Measurements from ENCODE around the gene ANAPC10.

ANAPC10 gene

GRCh38 chr4:145044341-145044740 is 53.7 kb downstream of the ANAPC10 start:
- ATAC-seq: no peak
- TF ChIP-seq ZNF565 (CRISPR knock-in tag; conservative IDR thresholded peaks at IDR 0.05; ENCODE audit: low read depth): no peak
- TF ChIP-seq ARNTL (CRISPR knock-in tag; IDR thresholded peaks at IDR 0.05; ENCODE audit: borderline replicate concordance, low read depth): no peak
- TF ChIP-seq TOX (CRISPR knock-in tag; IDR thresholded peaks at IDR 0.05; ENCODE audit: borderline replicate concordance): no peak
- TF ChIP-seq ISL1 (CRISPR knock-in tag; IDR thresholded peaks at IDR 0.05): no peak
- no peak for TF ChIP-seq CREB5 (CRISPR knock-in tag; IDR thresholded peaks at IDR 0.05; ENCODE audit: low read depth)
- no peak for TF ChIP-seq BACH2 (CRISPR knock-in tag; IDR thresholded peaks at IDR 0.05; ENCODE audit: borderline replicate concordance)
- no peak for TF ChIP-seq ZFP30 (CRISPR knock-in tag; IDR thresholded peaks at IDR 0.05)
- no peak for TF ChIP-seq GLIS3 (CRISPR knock-in tag; IDR thresholded peaks at IDR 0.05)
- no peak for TF ChIP-seq PATZ1 (CRISPR knock-in tag; IDR thresholded peaks at IDR 0.05; ENCODE audit: borderline replicate concordance)
- no peak for TF ChIP-seq ZNF70 (CRISPR knock-in tag; IDR thresholded peaks at IDR 0.05)
- TF ChIP-seq CSRNP3 (CRISPR knock-in tag; IDR thresholded peaks at IDR 0.05): no peak
- TF ChIP-seq ZC3H10 (CRISPR knock-in tag; IDR thresholded peaks at IDR 0.05): no peak
- TF ChIP-seq CSDC2 (CRISPR knock-in tag; IDR thresholded peaks at IDR 0.05): no peak
- no peak for TF ChIP-seq PPARA (CRISPR knock-in tag; IDR thresholded peaks at IDR 0.05; ENCODE audit: borderline replicate concordance)

- TF ChIP-seq PATZ1 (CRISPR knock-in tag; IDR thresholded peaks at IDR 0.05; ENCODE audit: borderline replicate concordance) (no peak), RARB (CRISPR knock-in tag; IDR thresholded peaks at IDR 0.05) (no peak), ZC3H10 (CRISPR knock-in tag; IDR thresholded peaks at IDR 0.05) (no peak), GLIS3 (CRISPR knock-in tag; IDR thresholded peaks at IDR 0.05) (no peak), ISL1 (CRISPR knock-in tag; IDR thresholded peaks at IDR 0.05) (no peak), ARNTL (CRISPR knock-in tag; IDR thresholded peaks at IDR 0.05; ENCODE audit: borderline replicate concordance, low read depth) (no peak), ZNF8 (CRISPR knock-in tag; IDR thresholded peaks at IDR 0.05) (no peak), TSHZ2 (CRISPR knock-in tag; IDR thresholded peaks at IDR 0.05) (no peak), CSRNP3 (CRISPR knock-in tag; IDR thresholded peaks at IDR 0.05) (no peak), ZFP3 (CRISPR knock-in tag; IDR thresholded peaks at IDR 0.05) (no peak)
- ATAC-seq: no peak
Observed at GRCh38 chr4:145043306-145043705, 54.7 kb downstream of the ANAPC10 start.
